Osteoblast (primary cell): Measurements from ENCODE around the gene TACC2. TPM values are rescaled to one million over a fixed set of nuclear protein-coding genes. Genes with fewer than 3 reads are reported as not detected.

Source experiments
- DNase-seq: peaks from one replicate; pipeline ENCODE4 v3.0.0; 2011; ENCODE audit warnings: low spot score, mixed read lengths; ENCODE audit not compliant: insufficient read length; ENCODE audit errors: missing footprints
- H2AFZ ChIP-seq: 2 replicates; pipeline ENCODE4 v1.6.0; 2011; ENCODE audit warnings: mild to moderate bottlenecking, low read length
- H3K27ac ChIP-seq: 2 replicates; pipeline ENCODE4 v1.5.1; 2011; ENCODE audit warnings: mild to moderate bottlenecking, low read depth, low read length, moderate library complexity
- H3K27me3 ChIP-seq: 2 replicates; pipeline ENCODE4 v1.6.0; 2012; ENCODE audit warnings: mild to moderate bottlenecking, control low read depth, inconsistent platforms, low read length, moderate library complexity; ENCODE audit not compliant: insufficient read depth
- H3K36me3 ChIP-seq: 2 replicates; pipeline ENCODE4 v1.5.1; 2011; ENCODE audit warnings: mild to moderate bottlenecking, low read length, control low read depth, moderate library complexity; ENCODE audit not compliant: insufficient read depth
- H3K4me1 ChIP-seq: 2 replicates; pipeline ENCODE4 v1.5.1; 2011; ENCODE audit warnings: mild to moderate bottlenecking, low read length, control low read depth, moderate library complexity; ENCODE audit not compliant: insufficient read depth
- H3K4me2 ChIP-seq: 2 replicates; pipeline ENCODE4 v1.6.0; 2011; ENCODE audit warnings: mild to moderate bottlenecking, low read length; ENCODE audit not compliant: insufficient read depth
- H3K4me3 ChIP-seq: fragments of 200-600 bp; sonication (generic); 3 replicates; pipeline ENCODE4 v1.5.1; 2012; ENCODE audit warnings: mild to moderate bottlenecking, low read length, inconsistent platforms; ENCODE audit not compliant: insufficient read depth
- H3K79me2 ChIP-seq: 2 replicates; pipeline ENCODE4 v1.6.0; 2012; ENCODE audit warnings: mild to moderate bottlenecking, low read length, control low read depth, inconsistent platforms; ENCODE audit not compliant: insufficient read depth
- H3K9me3 ChIP-seq: 2 replicates; pipeline ENCODE4 v1.5.1; 2011; ENCODE audit warnings: low read depth, low read length, control low read depth
- H4K20me1 ChIP-seq: 2 replicates; pipeline ENCODE4 v1.6.0; 2012; ENCODE audit warnings: mild to moderate bottlenecking, low read length, control low read depth; ENCODE audit not compliant: insufficient read depth
- total RNA-seq: library from RNA; depleted of rRNA; stranded (reverse); fragments of >200 nt; gene quantifications from 2 replicates; pipeline ENCODE4 v1.2.3, GENCODE V29; 2012
- TF ChIP-seq, protein P1 (sequence below): IDR thresholded peaks from 2 replicates; pipeline ENCODE4 v1.5.1; 2011; ENCODE audit warnings: mild to moderate bottlenecking, low read depth, low read length, moderate library complexity; ENCODE audit errors: extremely low read depth

Gene TACC2
- total RNA-seq, 1 donor, result 5.8 TPM

DNA sequence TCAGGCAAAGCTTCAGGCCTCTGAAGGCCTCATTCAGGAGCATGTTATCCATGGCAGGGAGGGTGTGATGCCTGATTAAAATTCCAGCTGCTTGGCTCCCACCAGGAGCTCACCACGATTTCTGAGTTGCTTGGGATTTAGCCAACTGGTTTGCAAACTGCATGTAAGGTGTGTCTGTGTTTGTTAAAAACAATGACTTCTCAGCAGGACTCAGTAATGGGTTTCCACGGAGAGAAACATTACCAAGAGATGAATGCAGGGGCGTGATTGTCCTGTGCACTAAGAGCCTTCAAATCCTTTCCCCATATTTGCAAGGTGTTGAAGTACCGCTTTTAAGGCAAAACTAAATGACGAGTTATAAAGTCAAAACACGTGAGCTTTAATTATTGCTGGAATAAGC, 193.3 kb downstream of the TACC2 start:
- H3K9me3 ChIP-seq, result no peaks in the 10 kb centered on the region
- H3K4me3 ChIP-seq, result no peak overlapping the region
- no peaks in the 10 kb centered on the region for H3K27me3 ChIP-seq
- TF ChIP-seq, protein P1, sequence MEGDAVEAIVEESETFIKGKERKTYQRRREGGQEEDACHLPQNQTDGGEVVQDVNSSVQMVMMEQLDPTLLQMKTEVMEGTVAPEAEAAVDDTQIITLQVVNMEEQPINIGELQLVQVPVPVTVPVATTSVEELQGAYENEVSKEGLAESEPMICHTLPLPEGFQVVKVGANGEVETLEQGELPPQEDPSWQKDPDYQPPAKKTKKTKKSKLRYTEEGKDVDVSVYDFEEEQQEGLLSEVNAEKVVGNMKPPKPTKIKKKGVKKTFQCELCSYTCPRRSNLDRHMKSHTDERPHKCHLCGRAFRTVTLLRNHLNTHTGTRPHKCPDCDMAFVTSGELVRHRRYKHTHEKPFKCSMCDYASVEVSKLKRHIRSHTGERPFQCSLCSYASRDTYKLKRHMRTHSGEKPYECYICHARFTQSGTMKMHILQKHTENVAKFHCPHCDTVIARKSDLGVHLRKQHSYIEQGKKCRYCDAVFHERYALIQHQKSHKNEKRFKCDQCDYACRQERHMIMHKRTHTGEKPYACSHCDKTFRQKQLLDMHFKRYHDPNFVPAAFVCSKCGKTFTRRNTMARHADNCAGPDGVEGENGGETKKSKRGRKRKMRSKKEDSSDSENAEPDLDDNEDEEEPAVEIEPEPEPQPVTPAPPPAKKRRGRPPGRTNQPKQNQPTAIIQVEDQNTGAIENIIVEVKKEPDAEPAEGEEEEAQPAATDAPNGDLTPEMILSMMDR, result no peak
- H3K4me2 ChIP-seq, result no peak overlapping the region
- H3K27ac ChIP-seq, result peak overlapping the region; percentile 55
- H4K20me1 ChIP-seq, result no peaks in the 10 kb centered on the region
- DNase-seq, result no peak
- peaks cover 32% of the 10 kb centered on the region for H3K4me1 ChIP-seq
- no peak overlapping the region for H2AFZ ChIP-seq
- peaks cover 4% of the 10 kb centered on the region for H3K79me2 ChIP-seq
- no peaks in the 10 kb centered on the region for H3K36me3 ChIP-seq

DNA sequence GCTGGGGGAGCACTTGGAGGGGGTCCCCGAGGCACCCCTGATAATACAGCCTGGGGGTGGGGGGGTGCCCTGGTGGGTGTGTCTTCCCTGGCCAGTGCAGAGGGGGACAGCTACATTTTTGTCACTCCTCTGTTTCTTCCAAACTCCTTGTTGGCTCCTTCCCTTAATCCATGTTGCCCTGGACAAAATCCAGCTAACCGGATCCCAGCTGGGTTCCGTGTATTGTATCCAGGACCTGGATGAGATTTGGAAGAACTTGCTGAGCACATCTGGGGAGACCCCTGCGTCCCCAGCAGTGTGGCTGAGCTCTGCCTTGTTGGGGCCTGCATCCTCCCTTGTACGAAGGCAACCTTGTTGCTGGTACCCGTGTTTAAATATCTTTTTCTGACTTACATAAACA, 195.3 kb downstream of the TACC2 start:
- H2AFZ ChIP-seq, result no peak overlapping the region
- H3K36me3 ChIP-seq, result no peaks in the 10 kb centered on the region
- peaks cover 32% of the 10 kb centered on the region for H3K4me1 ChIP-seq
- H4K20me1 ChIP-seq, result no peaks in the 10 kb centered on the region
- H3K79me2 ChIP-seq, result peaks cover 4% of the 10 kb centered on the region
- no peak overlapping the region for H3K27ac ChIP-seq
- no peaks in the 10 kb centered on the region for H3K9me3 ChIP-seq
- TF ChIP-seq, protein P1, result no peak
- no peaks in the 10 kb centered on the region for H3K27me3 ChIP-seq
- DNase-seq, result peak; percentile 22
- no peak overlapping the region for H3K4me2 ChIP-seq
- H3K4me3 ChIP-seq, result no peak overlapping the region

DNA sequence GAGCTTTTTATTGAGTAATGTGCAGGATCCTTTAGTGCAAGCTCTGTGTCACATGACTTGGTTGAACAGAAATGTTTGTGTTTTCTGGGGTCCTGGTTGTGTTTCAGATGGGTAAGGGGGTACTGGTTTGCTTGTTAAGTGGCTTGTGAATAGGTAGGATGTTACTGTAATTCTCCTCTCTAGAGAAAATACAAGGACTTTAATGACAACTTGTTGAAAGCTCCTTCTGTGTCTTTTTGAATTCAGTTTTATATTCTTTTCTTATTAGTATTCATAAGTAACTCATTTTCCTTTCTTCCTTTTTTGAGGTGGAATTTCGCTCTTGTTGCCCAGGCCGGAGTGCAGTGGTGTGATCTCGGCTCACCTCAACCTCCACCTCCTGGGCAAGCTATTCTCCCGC, 196.7 kb downstream of the TACC2 start:
- H3K36me3 ChIP-seq, result no peaks in the 10 kb centered on the region
- no peaks in the 10 kb centered on the region for H3K9me3 ChIP-seq
- H3K27ac ChIP-seq, result no peak overlapping the region
- H3K4me2 ChIP-seq, result no peak overlapping the region
- peaks cover 32% of the 10 kb centered on the region for H3K4me1 ChIP-seq
- no peak for DNase-seq
- TF ChIP-seq, protein P1, result no peak
- H4K20me1 ChIP-seq, result no peaks in the 10 kb centered on the region
- H2AFZ ChIP-seq, result no peak overlapping the region
- peaks cover 4% of the 10 kb centered on the region for H3K79me2 ChIP-seq
- no peak overlapping the region for H3K4me3 ChIP-seq
- H3K27me3 ChIP-seq, result no peaks in the 10 kb centered on the region

DNA sequence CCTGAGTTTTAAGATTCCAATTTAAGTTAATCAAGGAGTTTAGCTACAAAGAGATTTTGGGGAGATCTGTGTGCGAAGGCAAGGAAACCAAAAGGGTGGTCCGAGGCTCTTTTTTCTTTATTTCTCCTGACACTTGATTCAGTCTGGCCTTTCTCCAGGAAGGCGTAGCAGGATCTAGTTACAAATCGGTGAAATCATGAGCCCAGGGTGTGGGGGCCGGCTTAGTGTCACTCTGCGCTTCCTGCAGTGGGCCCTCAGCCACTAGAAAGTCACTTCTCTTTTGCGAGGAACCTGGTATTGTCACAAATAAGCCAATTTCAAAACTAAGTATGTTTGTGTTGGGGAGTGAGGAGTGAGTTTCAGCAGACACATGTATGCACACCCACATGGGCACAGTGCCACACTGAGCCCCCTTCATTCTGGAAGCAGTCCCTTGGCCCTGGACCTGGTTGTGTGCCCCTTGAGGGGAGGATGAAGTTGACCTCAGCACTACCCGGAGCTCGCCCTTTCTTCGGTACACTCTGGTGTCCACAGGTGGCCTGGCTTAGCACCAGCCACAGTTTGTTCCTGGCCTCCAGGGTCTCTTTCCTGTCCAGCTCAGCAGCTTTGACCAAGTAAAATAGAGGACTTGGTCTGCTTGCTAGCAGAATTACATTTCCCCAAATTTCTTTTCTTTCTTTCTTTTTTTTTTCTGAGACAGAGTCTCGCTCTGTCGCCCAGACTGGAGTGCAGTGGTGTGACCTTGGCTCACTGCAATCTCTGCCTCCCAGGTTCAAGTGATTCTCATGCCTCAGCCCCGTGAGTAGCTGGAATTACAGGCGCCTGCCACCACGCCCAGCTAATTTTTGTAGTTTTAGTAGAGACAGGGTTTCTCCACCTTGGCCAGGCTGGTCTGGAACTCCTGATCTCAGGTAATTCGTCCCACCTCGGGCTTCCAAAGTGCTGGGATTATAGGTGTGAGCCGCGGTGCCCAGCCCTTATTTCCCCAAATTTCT, 198.2 kb downstream of the TACC2 start:
- Histone ChIP-seq H2AFZ (no peak overlapping the region), H3K4me2 (no peak overlapping the region), H3K36me3 (no peaks in the 10 kb centered on the region), H3K9me3 (no peaks in the 10 kb centered on the region), H3K79me2 (peaks cover 4% of the 10 kb centered on the region), H3K27me3 (no peaks in the 10 kb centered on the region), H3K4me1 (peaks cover 18% of the 10 kb centered on the region), H3K27ac (no peak overlapping the region), H3K4me3 (no peak overlapping the region), H4K20me1 (peaks cover under 1% of the 10 kb centered on the region)
- TF ChIP-seq, protein P1, result no peak
- peak; percentile 19 for DNase-seq
